OCI-LY1 (cell line): ENCODE measurements around the gene EBF3.

Experiments used
- H2AFZ ChIP-seq: fragments of 200-600 bp; sonication (generic), shearing (Covaris generic); 2 replicates; pipeline ENCODE4 v1.6.0; 2014; ENCODE audit warnings: antibody characterized with exemption, mild to moderate bottlenecking, low read length
- H3F3A ChIP-seq: fragments of 200-600 bp; sonication (generic), shearing (Covaris generic); 2 replicates; pipeline ENCODE4 v1.6.0; 2014; ENCODE audit warnings: mild to moderate bottlenecking, antibody characterized with exemption, low read length, moderate library complexity; ENCODE audit not compliant: insufficient read depth
- H3K27ac ChIP-seq: fragments of 200-600 bp; sonication (generic); 2 replicates; pipeline ENCODE4 v1.5.1; 2014; ENCODE audit warnings: low read length, mixed run types, mild to moderate bottlenecking, low read depth; ENCODE audit not compliant: poor library complexity, severe bottlenecking
- H3K27me3 ChIP-seq: fragments of 200-600 bp; sonication (generic); 2 replicates; pipeline ENCODE4 v1.6.0; 2014; ENCODE audit warnings: antibody characterized with exemption, mild to moderate bottlenecking, low read length, moderate library complexity; ENCODE audit not compliant: insufficient read depth
- H3K36me3 ChIP-seq: fragments of 200-600 bp; sonication (generic); 2 replicates; pipeline ENCODE4 v1.6.1; 2014; ENCODE audit warnings: mild to moderate bottlenecking, antibody characterized with exemption, low read length, moderate library complexity, mixed read lengths; ENCODE audit not compliant: insufficient read depth
- H3K4me1 ChIP-seq: fragments of 200-600 bp; sonication (generic); 2 replicates; pipeline ENCODE4 v1.5.1; 2014; ENCODE audit warnings: mild to moderate bottlenecking, low read length, moderate library complexity; ENCODE audit not compliant: insufficient read depth, severe bottlenecking
- H3K4me2 ChIP-seq: fragments of 200-600 bp; sonication (generic), shearing (Covaris generic); 2 replicates; pipeline ENCODE4 v1.6.1; 2014; ENCODE audit warnings: low read length
- H3K4me3 ChIP-seq: fragments of 200-600 bp; sonication (generic); 2 replicates; pipeline ENCODE4 v1.5.1; 2014; ENCODE audit warnings: low read length, low read depth, mild to moderate bottlenecking, mixed read lengths; ENCODE audit not compliant: poor library complexity, severe bottlenecking
- H3K79me2 ChIP-seq: fragments of 200-600 bp; shearing (Covaris generic); 2 replicates; pipeline ENCODE4 v1.6.1; 2016; ENCODE audit warnings: mixed run types, low read length, mixed read lengths; ENCODE audit not compliant: insufficient read depth
- H3K9ac ChIP-seq: fragments of 200-600 bp; sonication (generic), shearing (Covaris generic); 2 replicates; pipeline ENCODE4 v1.6.1; 2014; ENCODE audit warnings: mild to moderate bottlenecking, low read length, mixed read lengths
- H3K9me2 ChIP-seq: fragments of 200-600 bp; sonication (generic), shearing (Covaris generic); 2 replicates; pipeline ENCODE4 v1.6.1; 2014; ENCODE audit warnings: low read depth, mild to moderate bottlenecking, low read length, mixed read lengths
- H3K9me3 ChIP-seq: fragments of 200-600 bp; shearing (Covaris generic); 2 replicates; pipeline ENCODE4 v1.6.1; 2014; ENCODE audit warnings: low read length, mixed read lengths
- H4K20me1 ChIP-seq: fragments of 200-600 bp; sonication (generic), shearing (Covaris generic); 2 replicates; pipeline ENCODE4 v1.6.0; 2016; ENCODE audit warnings: mild to moderate bottlenecking, low read length; ENCODE audit not compliant: insufficient read depth
- CTCF ChIP-seq: fragments of 200-600 bp; sonication (generic), shearing (Covaris generic); IDR thresholded peaks from 2 replicates; pipeline ENCODE4 v1.5.1; 2017; ENCODE audit warnings: mild to moderate bottlenecking, antibody characterized with exemption, low read length, moderate library complexity, mixed read lengths
- EZH2 ChIP-seq: fragments of 200-600 bp; sonication (generic), shearing (Covaris generic); IDR thresholded peaks from 2 replicates; pipeline ENCODE4 v1.8.0; 2017; ENCODE audit warnings: borderline replicate concordance, mixed run types, mild to moderate bottlenecking, antibody characterized with exemption, low read length, moderate library complexity, mixed read lengths

Gene EBF3

GRCh38 chr10:129859536-129859935, 104.5 kb downstream of the EBF3 start:
- H3K4me2 ChIP-seq: no peak overlapping the region
- H3K79me2 ChIP-seq: no peaks in the 10 kb centered on the region
- no peaks in the 10 kb centered on the region for H4K20me1 ChIP-seq
- H3F3A ChIP-seq: no peaks in the 10 kb centered on the region
- no peaks in the 10 kb centered on the region for H3K4me1 ChIP-seq
- H3K27me3 ChIP-seq: peaks cover 21% of the 10 kb centered on the region; the same call in 1 of the 2 replicates
- no peaks in the 10 kb centered on the region for H3K36me3 ChIP-seq
- no peak overlapping the region for H3K27ac ChIP-seq
- no peak overlapping the region for H3K9ac ChIP-seq
- peaks cover 2% of the 10 kb centered on the region; the same call in 1 of the 2 replicates for H3K9me3 ChIP-seq
- H3K4me3 ChIP-seq: no peak overlapping the region
- H2AFZ ChIP-seq: no peak overlapping the region
- no peaks in the 10 kb centered on the region for H3K9me2 ChIP-seq
- TF ChIP-seq EZH2: no peak
- TF ChIP-seq CTCF: no peak

- Histone ChIP-seq H2AFZ (no peak overlapping the region), H3K4me3 (no peak overlapping the region), H3K4me2 (no peak overlapping the region), H3K9me3 (peaks cover 2% of the 10 kb centered on the region; the same call in 1 of the 2 replicates), H3K4me1 (no peaks in the 10 kb centered on the region), H3K9ac (no peak overlapping the region), H3K79me2 (no peaks in the 10 kb centered on the region), H3K27ac (no peak overlapping the region), H3F3A (no peaks in the 10 kb centered on the region), H3K36me3 (no peaks in the 10 kb centered on the region), H4K20me1 (no peaks in the 10 kb centered on the region), H3K9me2 (no peaks in the 10 kb centered on the region), H3K27me3 (peaks cover 25% of the 10 kb centered on the region; the same call in 1 of the 2 replicates)
- TF ChIP-seq CTCF (no peak), EZH2 (no peak)
Observed at GRCh38 chr10:129857242-129857960, 106.7 kb downstream of the EBF3 start.

- no peaks in the 10 kb centered on the region for H3K79me2 ChIP-seq
- no peak for TF ChIP-seq EZH2
- TF ChIP-seq CTCF: no peak
- H3K9me3 ChIP-seq: peaks cover 2% of the 10 kb centered on the region; the same call in 1 of the 2 replicates
- no peaks in the 10 kb centered on the region for H3K9me2 ChIP-seq
- no peaks in the 10 kb centered on the region for H4K20me1 ChIP-seq
- H3K27me3 ChIP-seq: peaks cover 26% of the 10 kb centered on the region; the same call in 1 of the 2 replicates
- no peak overlapping the region for H3K9ac ChIP-seq
- no peak overlapping the region for H2AFZ ChIP-seq
- H3K4me2 ChIP-seq: no peak overlapping the region
- no peaks in the 10 kb centered on the region for H3F3A ChIP-seq
- no peaks in the 10 kb centered on the region for H3K36me3 ChIP-seq
- no peak overlapping the region for H3K4me3 ChIP-seq
- H3K27ac ChIP-seq: no peak overlapping the region
- H3K4me1 ChIP-seq: no peaks in the 10 kb centered on the region
Observed at GRCh38 chr10:129855836-129856563, 108.1 kb downstream of the EBF3 start.
